ENCODE results near the gene SPTBN1.
"Not testable (repeated sequence)": the region's sequence is repeated elsewhere in the genome, so short reads cannot be mapped to it uniquely, and the experiment has no call there.

SPTBN1 gene

DNA sequence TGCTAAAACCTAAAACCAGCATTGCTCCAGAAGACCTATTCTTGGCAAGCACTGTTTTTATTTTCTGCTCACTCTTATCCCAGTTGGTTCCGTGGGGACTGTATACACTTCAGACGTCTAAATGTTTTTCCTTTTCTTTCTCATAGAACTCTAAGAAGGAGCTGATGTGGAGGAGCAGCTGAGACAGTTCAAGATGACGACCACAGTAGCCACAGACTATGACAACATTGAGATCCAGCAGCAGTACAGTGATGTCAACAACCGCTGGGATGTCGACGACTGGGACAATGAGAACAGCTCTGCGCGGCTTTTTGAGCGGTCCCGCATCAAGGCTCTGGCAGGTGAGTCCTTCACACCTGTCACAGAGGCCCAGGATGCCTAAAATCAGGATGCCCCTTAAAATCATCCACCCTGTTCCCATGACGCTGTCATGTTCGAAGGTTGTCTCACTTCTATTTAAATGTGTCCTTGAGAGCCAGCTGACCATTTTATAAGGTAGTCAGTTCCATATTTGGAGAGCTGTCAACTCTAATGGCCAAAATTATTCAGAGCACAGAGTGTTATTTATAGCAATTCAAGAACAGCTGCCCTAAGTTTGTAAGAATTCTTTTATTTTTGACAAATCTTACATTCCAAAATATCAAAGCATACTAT, 70.2 kb downstream of the SPTBN1 start:
- DNase-seq (ENCODE audit: low spot score) = no peak
- TF ChIP-seq, protein P1, sequence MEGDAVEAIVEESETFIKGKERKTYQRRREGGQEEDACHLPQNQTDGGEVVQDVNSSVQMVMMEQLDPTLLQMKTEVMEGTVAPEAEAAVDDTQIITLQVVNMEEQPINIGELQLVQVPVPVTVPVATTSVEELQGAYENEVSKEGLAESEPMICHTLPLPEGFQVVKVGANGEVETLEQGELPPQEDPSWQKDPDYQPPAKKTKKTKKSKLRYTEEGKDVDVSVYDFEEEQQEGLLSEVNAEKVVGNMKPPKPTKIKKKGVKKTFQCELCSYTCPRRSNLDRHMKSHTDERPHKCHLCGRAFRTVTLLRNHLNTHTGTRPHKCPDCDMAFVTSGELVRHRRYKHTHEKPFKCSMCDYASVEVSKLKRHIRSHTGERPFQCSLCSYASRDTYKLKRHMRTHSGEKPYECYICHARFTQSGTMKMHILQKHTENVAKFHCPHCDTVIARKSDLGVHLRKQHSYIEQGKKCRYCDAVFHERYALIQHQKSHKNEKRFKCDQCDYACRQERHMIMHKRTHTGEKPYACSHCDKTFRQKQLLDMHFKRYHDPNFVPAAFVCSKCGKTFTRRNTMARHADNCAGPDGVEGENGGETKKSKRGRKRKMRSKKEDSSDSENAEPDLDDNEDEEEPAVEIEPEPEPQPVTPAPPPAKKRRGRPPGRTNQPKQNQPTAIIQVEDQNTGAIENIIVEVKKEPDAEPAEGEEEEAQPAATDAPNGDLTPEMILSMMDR (IDR thresholded peaks at IDR 0.05; ENCODE audit: extremely low read depth, missing control alignments) = no peak

DNA sequence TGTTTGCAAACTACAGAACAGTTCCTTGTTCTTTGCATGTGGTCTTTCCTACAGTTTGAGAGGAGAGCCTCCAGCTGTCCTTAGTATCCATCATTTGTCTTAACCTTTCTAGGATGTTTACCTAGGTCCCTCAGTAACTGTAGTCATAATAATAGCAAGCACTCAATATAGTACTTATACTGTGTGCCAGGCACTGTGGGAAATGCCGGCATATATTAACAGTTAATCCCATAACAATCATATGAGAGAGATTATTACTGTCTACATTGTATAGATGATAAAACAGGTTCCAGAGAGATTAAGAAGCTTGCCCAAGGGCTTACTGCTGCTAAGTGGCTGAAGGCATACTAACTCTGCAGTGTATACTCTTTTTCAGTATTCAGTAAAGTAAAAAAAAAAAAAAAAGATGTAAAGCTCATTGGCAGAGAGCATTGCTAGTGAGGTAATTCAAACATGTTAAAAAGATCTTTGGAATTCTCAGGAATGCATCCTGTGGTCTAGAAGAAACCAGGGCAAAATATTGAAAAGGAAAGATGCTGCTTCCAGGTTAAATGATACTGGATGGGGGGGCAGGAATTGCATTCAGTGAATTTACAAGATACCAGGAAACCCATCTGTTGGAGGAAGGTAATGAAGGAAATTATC, 72.3 kb downstream of the SPTBN1 start:
- TF ChIP-seq, protein P1 (IDR thresholded peaks at IDR 0.05; ENCODE audit: extremely low read depth, missing control alignments) = no peak
- DNase-seq (ENCODE audit: low spot score) = no peak

DNA sequence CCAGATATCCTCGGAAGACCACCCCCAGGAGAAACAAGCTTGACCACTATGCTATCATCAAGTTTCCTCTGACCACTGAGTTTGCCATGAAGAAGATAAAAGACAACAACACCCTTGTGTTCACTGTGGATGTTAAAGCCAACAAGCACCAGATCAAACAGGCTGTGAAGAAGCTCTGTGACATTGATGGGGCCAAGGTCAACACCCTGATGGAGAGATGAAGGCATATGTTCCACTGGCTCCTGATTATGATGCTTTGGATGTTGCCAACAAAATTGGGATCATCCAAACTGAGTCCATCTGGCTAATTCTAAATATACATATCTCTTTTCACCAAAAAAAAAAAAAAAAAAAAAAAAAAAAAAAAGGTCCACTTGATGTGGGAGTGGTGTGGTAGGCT, 73.4 kb downstream of the SPTBN1 start:
- not testable (repeated sequence) for DNase-seq (ENCODE audit: low spot score)

DNA sequence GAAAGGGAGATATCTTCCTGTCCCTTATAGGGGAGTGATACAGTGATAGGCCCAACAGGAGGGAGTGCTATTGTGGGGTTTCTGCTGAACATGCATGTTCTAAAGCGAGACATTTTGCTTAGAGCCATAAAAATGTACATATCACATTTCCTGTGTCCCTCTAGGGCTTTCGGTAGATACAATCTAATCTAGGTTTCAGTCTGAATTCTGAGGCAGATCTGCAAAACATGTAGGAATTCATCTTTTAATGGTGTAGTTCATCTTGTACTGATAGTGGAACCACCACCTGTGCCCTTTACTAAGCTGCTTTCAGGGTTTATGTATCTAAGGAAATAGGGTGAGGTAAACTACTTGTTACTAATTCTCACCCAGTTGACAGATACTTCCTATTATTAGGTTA, 73.8 kb downstream of the SPTBN1 start:
- TF ChIP-seq, protein P1 (IDR thresholded peaks at IDR 0.05; ENCODE audit: extremely low read depth, missing control alignments) = no peak
- no peak for DNase-seq (ENCODE audit: low spot score)

DNA sequence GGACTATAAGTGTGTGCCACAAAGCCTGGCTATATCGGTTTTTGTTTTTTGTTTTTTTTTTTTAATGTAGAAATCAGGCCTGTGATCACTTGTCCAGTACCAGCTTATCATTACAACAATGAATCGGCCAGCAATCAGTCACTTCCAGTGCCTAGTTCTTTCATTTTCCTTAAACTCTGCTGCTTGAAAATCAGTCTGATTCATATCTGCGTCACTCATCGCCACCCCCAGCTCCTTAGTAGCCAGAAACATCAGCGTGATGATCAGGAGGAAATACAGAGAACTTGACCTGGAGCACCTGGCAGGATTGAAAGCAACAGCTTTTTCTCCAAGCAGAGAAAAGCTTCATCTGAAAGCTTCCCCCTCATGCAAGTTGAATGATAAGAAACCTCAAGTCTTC, 75.4 kb downstream of the SPTBN1 start:
- TF ChIP-seq, protein P1 (IDR thresholded peaks at IDR 0.05; ENCODE audit: extremely low read depth, missing control alignments) = no peak
- DNase-seq (ENCODE audit: low spot score) = no peak

DNA sequence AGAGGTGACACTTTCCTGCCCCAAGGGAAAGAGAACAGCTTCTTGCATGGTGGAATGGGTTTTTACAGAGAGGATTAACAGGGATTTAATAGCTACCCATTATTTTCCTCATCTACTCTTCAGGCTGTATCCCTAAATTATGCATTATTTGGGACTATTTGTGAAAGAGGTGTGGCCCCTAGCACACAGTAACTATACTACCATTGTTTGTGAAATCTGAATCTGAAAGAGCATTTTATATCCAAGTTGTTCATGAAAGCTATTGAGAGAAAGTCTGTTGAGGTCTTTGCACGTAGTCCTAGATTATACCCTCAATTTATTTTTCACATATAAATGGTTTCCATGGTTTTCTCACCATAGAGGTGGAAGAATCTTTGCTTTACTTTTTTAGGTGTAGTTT, 78.1 kb downstream of the SPTBN1 start:
- no peak for DNase-seq (ENCODE audit: low spot score)
- TF ChIP-seq, protein P1 (IDR thresholded peaks at IDR 0.05; ENCODE audit: extremely low read depth, missing control alignments) = no peak

DNA sequence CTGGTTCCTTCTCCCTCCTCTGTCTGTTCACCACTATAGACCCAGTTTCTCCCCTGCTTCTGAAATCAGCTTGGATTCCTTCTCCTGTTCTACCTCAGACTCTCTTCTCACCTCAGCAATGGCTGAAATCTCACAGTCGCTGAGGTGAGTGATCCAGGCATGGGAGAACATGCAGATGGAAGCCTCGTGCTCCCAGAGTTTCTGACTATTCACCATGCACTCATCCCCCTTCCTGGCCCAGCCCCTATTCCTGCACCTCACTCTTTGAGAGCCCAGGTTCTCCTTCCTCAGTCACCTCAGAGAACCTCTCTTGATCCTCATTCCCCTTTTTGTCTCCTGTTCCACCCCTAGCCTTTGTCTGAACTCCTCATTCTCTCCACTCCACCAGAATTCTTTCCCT, 78.5 kb downstream of the SPTBN1 start:
- no peak for DNase-seq (ENCODE audit: low spot score)
- TF ChIP-seq, protein P1 (IDR thresholded peaks at IDR 0.05; ENCODE audit: extremely low read depth, missing control alignments) = no peak

All from GM20000 (cell line).